Type B pancreatic cell (in vitro differentiated cells): ENCODE results near the gene NHLRC2. TPM values are rescaled to one million over a fixed set of nuclear protein-coding genes. Genes with fewer than 3 reads are reported as not detected.
A peak's percentile ranks its signal among the peaks of the same experiment; 100 is the strongest.

Source experiments
- DNase-seq: peaks from one replicate; pipeline ENCODE4 v3.0.0; 2021; ENCODE audit warnings: mixed read lengths; ENCODE audit not compliant: unreplicated experiment; ENCODE audit errors: extremely low spot score
- H3K27ac Mint-ChIP-seq: 2 replicates; pipeline ENCODE4 v1.8.0; 2021; ENCODE audit warnings: mild to moderate bottlenecking, mixed read lengths
- H3K27me3 Mint-ChIP-seq: 2 replicates; pipeline ENCODE4 v1.8.0; 2021; ENCODE audit warnings: mixed read lengths
- H3K36me3 Mint-ChIP-seq: 2 replicates; pipeline ENCODE4 v1.8.0; 2021; ENCODE audit warnings: mixed read lengths
- H3K4me1 Mint-ChIP-seq: one replicate; pipeline ENCODE4 v1.8.0; 2021; ENCODE audit warnings: mixed read lengths; ENCODE audit not compliant: unreplicated experiment
- H3K4me3 Mint-ChIP-seq: 2 replicates; pipeline ENCODE4 v1.8.0; 2021; ENCODE audit warnings: mild to moderate bottlenecking, mixed read lengths
- H3K9me3 Mint-ChIP-seq: 2 replicates; pipeline ENCODE4 v1.8.0; 2021; ENCODE audit warnings: mixed read lengths
- total RNA-seq: library from RNA; stranded (reverse); gene quantifications from 2 replicates; pipeline ENCODE4 v1.2.1, GENCODE V29; 2021; ENCODE audit warnings: low replicate concordance
- TF ChIP-seq, protein P1 (sequence below): fragments of 200-600 bp; sonication (generic); conservative IDR thresholded peaks from 2 replicates; pipeline ENCODE4 v1.5.0; 2021; ENCODE audit warnings: antibody characterized with exemption, mild to moderate bottlenecking

The NHLRC2 gene
- total RNA-seq, 1 donor from 2014 or later = 42.2 TPM

DNA sequence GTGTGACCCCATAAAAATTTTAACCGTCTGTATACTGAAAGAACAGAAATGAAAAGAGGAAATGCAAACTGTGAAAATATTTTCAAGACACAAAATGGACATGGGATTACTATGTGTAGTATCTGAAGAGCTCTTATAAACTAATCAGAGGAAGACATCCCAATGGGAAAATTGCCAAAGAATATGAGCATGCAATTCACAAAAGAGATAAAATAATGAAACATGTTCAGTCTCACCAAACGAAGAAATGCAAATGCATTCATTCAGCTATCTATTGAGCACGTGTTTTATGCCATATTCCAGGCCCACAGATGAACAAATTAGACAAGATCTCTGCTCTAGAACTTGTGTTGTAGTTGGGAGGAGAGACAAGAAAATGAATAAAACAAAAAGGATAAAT is 63.2 kb downstream of the NHLRC2 start:
- peaks cover 13% of the 10 kb centered on the region for H3K36me3 Mint-ChIP-seq
- H3K27me3 Mint-ChIP-seq = no peaks in the 10 kb centered on the region
- no peak overlapping the region for H3K4me3 Mint-ChIP-seq
- no peaks in the 10 kb centered on the region for H3K9me3 Mint-ChIP-seq
- no peak for DNase-seq
- TF ChIP-seq, protein P1, sequence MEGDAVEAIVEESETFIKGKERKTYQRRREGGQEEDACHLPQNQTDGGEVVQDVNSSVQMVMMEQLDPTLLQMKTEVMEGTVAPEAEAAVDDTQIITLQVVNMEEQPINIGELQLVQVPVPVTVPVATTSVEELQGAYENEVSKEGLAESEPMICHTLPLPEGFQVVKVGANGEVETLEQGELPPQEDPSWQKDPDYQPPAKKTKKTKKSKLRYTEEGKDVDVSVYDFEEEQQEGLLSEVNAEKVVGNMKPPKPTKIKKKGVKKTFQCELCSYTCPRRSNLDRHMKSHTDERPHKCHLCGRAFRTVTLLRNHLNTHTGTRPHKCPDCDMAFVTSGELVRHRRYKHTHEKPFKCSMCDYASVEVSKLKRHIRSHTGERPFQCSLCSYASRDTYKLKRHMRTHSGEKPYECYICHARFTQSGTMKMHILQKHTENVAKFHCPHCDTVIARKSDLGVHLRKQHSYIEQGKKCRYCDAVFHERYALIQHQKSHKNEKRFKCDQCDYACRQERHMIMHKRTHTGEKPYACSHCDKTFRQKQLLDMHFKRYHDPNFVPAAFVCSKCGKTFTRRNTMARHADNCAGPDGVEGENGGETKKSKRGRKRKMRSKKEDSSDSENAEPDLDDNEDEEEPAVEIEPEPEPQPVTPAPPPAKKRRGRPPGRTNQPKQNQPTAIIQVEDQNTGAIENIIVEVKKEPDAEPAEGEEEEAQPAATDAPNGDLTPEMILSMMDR = no peak
- H3K27ac Mint-ChIP-seq = no peak overlapping the region
- peaks cover 14% of the 10 kb centered on the region for H3K4me1 Mint-ChIP-seq

- DNase-seq = no peak
- Mint-ChIP-seq H3K4me3 (no peak overlapping the region), H3K4me1 (peaks cover 14% of the 10 kb centered on the region), H3K36me3 (peaks cover 17% of the 10 kb centered on the region), H3K27ac (no peak overlapping the region), H3K9me3 (peaks cover 9% of the 10 kb centered on the region), H3K27me3 (no peaks in the 10 kb centered on the region)
- TF ChIP-seq, protein P1 = no peak
Observed at GRCh38 chr10:113920114-113920513, 65.7 kb downstream of the NHLRC2 start.

DNA sequence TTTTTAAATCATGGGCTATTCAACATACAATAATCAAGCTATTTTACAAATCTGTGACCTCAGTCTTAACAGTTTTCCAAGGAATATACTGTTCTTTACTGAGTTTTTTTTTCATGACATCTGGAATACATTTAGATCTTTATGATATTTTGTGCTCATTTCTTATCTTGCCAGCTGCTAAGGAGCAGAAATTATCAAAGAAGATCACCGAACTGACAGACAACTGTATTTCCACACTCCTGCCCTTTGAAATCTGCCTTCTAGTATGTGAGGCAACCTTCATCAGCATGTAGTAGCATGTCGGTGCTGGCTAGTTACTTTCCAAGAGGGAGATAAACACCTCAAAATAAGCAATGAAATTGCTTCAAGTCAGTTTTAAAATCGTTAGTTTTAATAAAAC is 66.4 kb downstream of the NHLRC2 start:
- Mint-ChIP-seq H3K27ac (peak overlapping the region; percentile 10), H3K4me1 (peaks cover 14% of the 10 kb centered on the region), H3K4me3 (no peak overlapping the region), H3K27me3 (no peaks in the 10 kb centered on the region), H3K9me3 (peaks cover 11% of the 10 kb centered on the region), H3K36me3 (peaks cover 17% of the 10 kb centered on the region)
- TF ChIP-seq, protein P1 = no peak
- no peak for DNase-seq

DNA sequence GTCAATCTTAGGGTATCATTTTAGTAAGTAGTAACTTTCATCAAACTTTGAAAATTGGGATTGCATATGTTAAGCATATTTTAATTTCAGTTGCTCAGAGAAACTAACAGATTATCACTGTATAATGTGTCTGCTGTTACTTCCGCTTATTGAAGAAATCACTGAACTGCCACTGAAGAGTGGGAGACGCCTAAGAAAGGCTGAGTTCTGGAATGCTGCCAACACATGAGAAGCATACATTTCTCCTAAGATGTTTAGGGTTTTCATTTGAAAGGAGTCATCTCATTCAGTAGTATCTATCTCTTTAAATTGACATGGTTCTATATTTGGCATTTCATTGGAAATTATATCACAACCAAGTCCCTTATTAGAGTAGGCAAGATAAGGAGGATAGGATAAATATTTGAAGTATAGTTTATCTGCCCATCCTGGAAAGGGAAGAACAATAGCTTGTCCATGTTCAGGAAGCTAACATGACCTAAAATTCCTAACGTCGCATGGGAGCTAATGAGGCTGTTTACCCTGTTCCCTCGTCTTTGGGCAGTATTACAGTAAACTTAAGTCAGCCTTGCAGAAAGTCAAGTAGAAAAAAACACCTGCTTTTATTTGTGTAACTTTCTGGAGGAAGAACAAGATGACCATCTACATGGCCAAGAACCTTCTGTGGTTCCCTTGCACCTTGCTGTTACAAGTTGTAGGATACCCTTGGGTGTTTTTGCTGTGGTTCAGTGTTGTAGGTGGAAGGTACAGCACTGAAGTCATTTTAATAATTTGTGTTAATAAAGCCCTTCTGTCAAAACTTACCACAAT is 67.3 kb downstream of the NHLRC2 start:
- peaks cover 11% of the 10 kb centered on the region for H3K9me3 Mint-ChIP-seq
- no peak for DNase-seq
- H3K4me1 Mint-ChIP-seq = peaks cover 14% of the 10 kb centered on the region
- TF ChIP-seq, protein P1 = no peak
- H3K27me3 Mint-ChIP-seq = no peaks in the 10 kb centered on the region
- peaks cover 17% of the 10 kb centered on the region for H3K36me3 Mint-ChIP-seq
- H3K27ac Mint-ChIP-seq = no peak overlapping the region
- H3K4me3 Mint-ChIP-seq = no peak overlapping the region

GRCh38 chr10:113922787-113923570 is 68.5 kb downstream of the NHLRC2 start:
- TF ChIP-seq, protein P1 = no peak
- H3K27ac Mint-ChIP-seq = no peak overlapping the region
- peaks cover 10% of the 10 kb centered on the region for H3K36me3 Mint-ChIP-seq
- H3K9me3 Mint-ChIP-seq = peaks cover 11% of the 10 kb centered on the region
- H3K4me3 Mint-ChIP-seq = no peak overlapping the region
- H3K27me3 Mint-ChIP-seq = no peaks in the 10 kb centered on the region
- DNase-seq = no peak
- peaks cover 20% of the 10 kb centered on the region for H3K4me1 Mint-ChIP-seq
